CD4-positive, CD25-positive, alpha-beta regulatory T cell (primary cell): ENCODE results near the gene APOBEC3A. TPM values are rescaled to one million over a fixed set of nuclear protein-coding genes. Genes with fewer than 3 reads are reported as not detected.
"Not testable (repeated sequence)": the region's sequence is repeated elsewhere in the genome, so short reads cannot be mapped to it uniquely, and the experiment has no call there.

Source experiments
- ATAC-seq, 2 donors: fragments of 150-1000 bp; cut with Tn5 transposase; one replicate each; pipeline ENCODE4 v1.10.0; 2021; ENCODE audit warnings: low read depth in 2 of 2, moderate number of reproducible peaks in 2 of 2, moderate library complexity in 1 of 2
- DNase-seq, 3 donors: peaks; one replicate each; pipeline versions ENCODE4 v3.0.0 to v3.0.0-alpha.2; 2012 to 2022; ENCODE audit warnings: mixed read lengths in 1 of 3
- H3K27ac ChIP-seq: one replicate; pipeline ENCODE4 v1.7.0; 2013; ENCODE audit warnings: mild to moderate bottlenecking, low read length; ENCODE audit not compliant: insufficient read depth, poor library complexity, severe bottlenecking
- H3K27me3 ChIP-seq: one replicate; pipeline ENCODE4 v1.7.0; 2013; ENCODE audit warnings: low read length; ENCODE audit not compliant: control insufficient read depth, insufficient read depth
- H3K36me3 ChIP-seq: one replicate; pipeline ENCODE4 v1.7.0; 2013; ENCODE audit warnings: mild to moderate bottlenecking, low read length, moderate library complexity; ENCODE audit not compliant: control insufficient read depth, insufficient read depth
- H3K4me1 ChIP-seq: 2 replicates; pipeline ENCODE4 v1.7.0; 2013; ENCODE audit warnings: mild to moderate bottlenecking, low read length; ENCODE audit not compliant: insufficient read depth, control insufficient read depth, poor library complexity, severe bottlenecking
- H3K4me3 ChIP-seq: one replicate; pipeline ENCODE4 v1.7.0; 2013; ENCODE audit warnings: low read depth, mild to moderate bottlenecking, low read length, moderate library complexity
- H3K9me3 ChIP-seq, 2 experiments: 1 replicate in 1 of 2; 2 replicates in 1 of 2; pipeline ENCODE4 v1.7.0; 2013; ENCODE audit warnings: low read length in 2 of 2, mild to moderate bottlenecking in 1 of 2, moderate library complexity in 1 of 2; ENCODE audit not compliant: control insufficient read depth in 2 of 2
- H3K27ac Mint-ChIP-seq, 3 donors: one replicate each; pipeline ENCODE4 v1.8.0; 2020 to 2022; ENCODE audit warnings: mild to moderate bottlenecking in 3 of 3, mixed read lengths in 3 of 3, moderate library complexity in 2 of 3
- H3K27me3 Mint-ChIP-seq: one replicate; pipeline ENCODE4 v1.8.0; 2022; ENCODE audit warnings: mild to moderate bottlenecking, mixed read lengths
- H3K36me3 Mint-ChIP-seq: one replicate; pipeline ENCODE4 v1.8.0; 2020; ENCODE audit warnings: mixed read lengths
- H3K4me1 Mint-ChIP-seq, 4 donors: one replicate each; pipeline ENCODE4 v1.8.0; 2020 to 2022; ENCODE audit warnings: mixed read lengths in 4 of 4, mild to moderate bottlenecking in 1 of 4
- H3K4me3 Mint-ChIP-seq, 4 donors: one replicate each; pipeline ENCODE4 v1.8.0; 2020 to 2022; ENCODE audit warnings: mild to moderate bottlenecking in 4 of 4, mixed read lengths in 4 of 4, moderate library complexity in 3 of 4
- H3K9me3 Mint-ChIP-seq, 7 donors: one replicate each; pipeline ENCODE4 v1.8.0; 2020 to 2022; ENCODE audit warnings: mixed read lengths in 7 of 7, mild to moderate bottlenecking in 3 of 7, moderate library complexity in 2 of 7
- polyA plus RNA-seq, 4 donors: library from polyadenylated mRNA; unstranded; fragments of 300-500 nt; fragmentation: Illumina TruSeq; gene quantifications; one replicate each; pipeline ENCODE4 v1.2.3, GENCODE V29; 2021
- total RNA-seq: library from RNA; stranded (reverse); gene quantifications from one replicate; pipeline ENCODE4 v1.2.3, GENCODE V29; 2022

APOBEC3A gene
- total and polyA plus RNA-seq, 5 donors from 2014 or later: 0.29 TPM; not detected in 4

DNA sequence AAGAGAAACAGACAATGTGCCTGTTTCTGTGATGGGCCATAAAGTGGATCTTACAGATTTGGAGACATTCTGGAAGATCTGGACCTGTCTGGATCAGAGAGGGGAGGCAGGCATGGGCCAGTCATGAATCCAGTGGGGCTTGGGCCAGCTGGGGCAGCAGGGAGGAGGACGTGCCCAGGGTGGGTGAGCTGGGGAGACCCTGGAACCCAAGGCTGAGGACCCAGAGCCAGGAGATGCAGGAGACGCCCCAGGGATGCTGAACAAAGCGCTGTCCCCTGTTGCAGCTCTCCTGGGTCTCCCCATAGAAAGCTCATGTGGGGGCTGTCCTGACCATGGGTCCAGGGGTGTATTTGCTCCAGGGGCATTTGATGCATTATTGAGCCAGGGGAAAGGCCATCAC, 1.5 kb upstream of the APOBEC3A start:
- peak overlapping the region in 1 of 3 donors; percentile 14 for H3K27ac Mint-ChIP-seq
- H3K36me3 Mint-ChIP-seq: no peaks in the 10 kb centered on the region
- Histone ChIP-seq H3K4me3 (no peak overlapping the region), H3K27me3 (no peaks in the 10 kb centered on the region), H3K9me3 (no peaks in the 10 kb centered on the region), H3K27ac (no peak overlapping the region), H3K4me1 (peaks cover 8% of the 10 kb centered on the region), H3K36me3 (no peaks in the 10 kb centered on the region)
- peaks cover 0 to 4% (median 2%) of the 10 kb centered on the region in 4 donors for H3K4me1 Mint-ChIP-seq
- H3K27me3 Mint-ChIP-seq: peaks cover 5% of the 10 kb centered on the region
- no peak overlapping the region for H3K4me3 Mint-ChIP-seq
- H3K9me3 Mint-ChIP-seq: no peaks in the 10 kb centered on the region
- ATAC-seq (no peak), DNase-seq (no peak)

DNA sequence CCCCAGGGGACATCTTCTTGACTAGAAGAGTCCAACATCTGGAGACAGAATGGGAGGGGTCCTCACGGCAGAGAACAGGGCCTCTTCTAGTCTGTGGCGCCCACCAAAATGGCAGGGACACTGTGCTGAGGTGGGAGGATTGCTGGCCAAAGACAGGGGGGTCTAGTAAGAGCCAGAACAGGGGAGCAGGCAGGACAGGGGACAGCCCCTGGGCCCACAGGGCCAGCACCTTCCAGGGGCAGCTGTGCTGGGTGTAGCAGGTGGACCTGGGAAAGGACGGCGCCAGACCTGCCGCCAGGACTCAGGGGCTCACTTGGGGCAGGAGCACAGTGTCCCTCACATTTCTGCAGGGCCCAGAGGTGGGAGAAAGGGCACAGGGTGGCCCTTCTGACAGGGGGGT, 858 bp upstream of the APOBEC3A start:
- H3K36me3 ChIP-seq: no peaks in the 10 kb centered on the region
- no peak overlapping the region for H3K4me3 Mint-ChIP-seq
- no peak overlapping the region for H3K27ac ChIP-seq
- H3K27me3 Mint-ChIP-seq: peaks cover 5% of the 10 kb centered on the region
- no peaks in the 10 kb centered on the region for H3K36me3 Mint-ChIP-seq
- peaks cover 0 to 4% (median 2%) of the 10 kb centered on the region in 4 donors for H3K4me1 Mint-ChIP-seq
- DNase-seq: no peak
- H3K9me3 ChIP-seq: no peaks in the 10 kb centered on the region
- H3K27ac Mint-ChIP-seq: peak overlapping the region in 1 of 3 donors; percentile 69
- peaks cover 8% of the 10 kb centered on the region for H3K4me1 ChIP-seq
- no peaks in the 10 kb centered on the region for H3K27me3 ChIP-seq
- H3K4me3 ChIP-seq: no peak overlapping the region
- H3K9me3 Mint-ChIP-seq: no peaks in the 10 kb centered on the region
- no peak for ATAC-seq

DNA sequence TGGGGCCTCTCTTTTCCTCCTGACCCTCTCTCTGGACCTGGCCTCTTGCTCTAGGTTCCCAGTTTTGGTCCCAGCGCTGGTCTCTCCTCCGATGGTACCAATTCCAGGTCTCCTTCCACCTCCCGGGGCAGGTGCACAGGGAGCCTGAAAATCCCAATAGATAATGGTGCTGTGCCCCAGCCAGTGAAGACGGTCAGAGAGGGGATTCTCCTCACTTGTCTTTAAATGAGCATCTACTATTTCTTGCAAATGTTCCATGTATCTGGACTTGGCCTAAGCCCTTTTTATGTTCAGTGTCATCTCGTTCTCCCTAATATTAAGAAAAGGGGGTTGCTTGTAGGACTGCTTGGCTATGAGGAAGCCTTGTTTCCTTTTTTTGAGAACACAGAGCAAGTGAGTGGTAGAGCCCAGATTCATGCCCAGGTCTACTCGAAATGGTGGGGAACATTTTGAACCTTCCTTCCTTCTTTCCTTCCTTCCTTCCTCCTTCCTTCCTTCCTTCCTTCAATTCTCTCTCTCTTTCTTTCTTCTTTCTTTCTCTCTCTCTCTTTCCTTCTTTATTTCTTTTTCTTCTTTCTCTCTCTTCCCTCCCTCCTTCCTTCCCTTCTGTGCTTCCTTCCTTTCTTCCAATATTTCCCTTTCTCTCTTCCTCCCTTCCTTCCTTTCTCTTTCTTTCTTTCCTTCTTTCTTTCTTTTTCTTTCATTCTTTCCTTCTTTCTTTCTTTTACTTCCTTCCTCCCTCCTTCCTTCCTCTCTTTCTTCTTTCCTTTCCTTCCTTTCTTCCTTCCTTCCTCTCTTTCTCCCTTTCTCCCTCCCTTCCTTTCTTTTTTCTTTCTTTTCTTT, 620 bp downstream of the APOBEC3A start:
- H3K27ac Mint-ChIP-seq: no peak overlapping the region
- peaks cover 5% of the 10 kb centered on the region for H3K27me3 Mint-ChIP-seq
- Histone ChIP-seq H3K27ac (no peak overlapping the region), H3K9me3 (no peaks in the 10 kb centered on the region), H3K4me3 (no peak overlapping the region), H3K36me3 (no peaks in the 10 kb centered on the region), H3K4me1 (peaks cover 8% of the 10 kb centered on the region), H3K27me3 (no peaks in the 10 kb centered on the region)
- H3K9me3 Mint-ChIP-seq: no peaks in the 10 kb centered on the region
- peaks cover 0 to 4% (median 2%) of the 10 kb centered on the region in 4 donors for H3K4me1 Mint-ChIP-seq
- no peak for DNase-seq
- no peak for ATAC-seq
- no peaks in the 10 kb centered on the region for H3K36me3 Mint-ChIP-seq
- H3K4me3 Mint-ChIP-seq: no peak overlapping the region

DNA sequence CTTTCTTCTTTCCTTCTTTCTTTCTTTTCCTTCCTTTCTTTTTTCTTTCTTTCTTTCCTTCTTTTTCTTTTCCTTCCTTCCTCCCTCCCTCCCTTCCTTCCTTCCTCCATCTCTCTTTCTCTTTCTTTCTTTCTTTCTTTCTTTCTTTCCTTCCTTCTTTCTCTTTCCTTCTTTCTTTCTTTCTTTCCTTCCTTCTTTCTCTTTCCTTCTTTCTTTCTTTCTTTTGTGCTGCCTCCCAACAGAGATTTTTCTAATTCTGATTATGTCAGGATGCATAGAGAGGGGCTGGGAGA, 1.2 kb downstream of the APOBEC3A start:
- H3K9me3 Mint-ChIP-seq, H3K4me3 Mint-ChIP-seq, H3K4me1 Mint-ChIP-seq, DNase-seq, H3K36me3 Mint-ChIP-seq, H3K9me3 ChIP-seq, ATAC-seq, H3K27ac ChIP-seq, H3K4me3 ChIP-seq, H3K27me3 Mint-ChIP-seq, H3K4me1 ChIP-seq, H3K27ac Mint-ChIP-seq, H3K36me3 ChIP-seq, H3K27me3 ChIP-seq: not testable (repeated sequence)

DNA sequence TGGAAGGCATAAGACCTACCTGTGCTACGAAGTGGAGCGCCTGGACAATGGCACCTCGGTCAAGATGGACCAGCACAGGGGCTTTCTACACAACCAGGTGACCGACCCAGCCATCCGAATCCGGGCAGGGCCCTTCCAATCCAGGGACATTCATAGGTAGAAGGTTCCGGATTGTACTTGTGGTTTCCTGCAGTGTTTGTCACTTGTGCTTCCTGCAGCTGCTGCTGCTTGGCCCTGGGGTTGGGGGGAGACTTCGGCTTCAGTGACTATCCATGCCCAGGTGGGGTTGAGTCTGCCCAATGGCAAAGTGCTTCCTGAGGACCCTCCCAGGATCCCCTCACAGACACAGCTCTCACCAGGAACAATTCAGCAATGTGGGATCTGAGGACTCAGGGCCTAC, 2.2 kb downstream of the APOBEC3A start:
- Histone ChIP-seq H3K4me3 (no peak overlapping the region), H3K4me1 (no peaks in the 10 kb centered on the region), H3K9me3 (no peaks in the 10 kb centered on the region), H3K27ac (no peak overlapping the region), H3K36me3 (no peaks in the 10 kb centered on the region), H3K27me3 (no peaks in the 10 kb centered on the region)
- peaks cover 0 to 3% (median 1%) of the 10 kb centered on the region in 4 donors for H3K4me1 Mint-ChIP-seq
- ATAC-seq: no peak
- no peak for DNase-seq
- peaks cover 5% of the 10 kb centered on the region for H3K27me3 Mint-ChIP-seq
- H3K4me3 Mint-ChIP-seq: no peak overlapping the region
- no peak overlapping the region for H3K27ac Mint-ChIP-seq
- no peaks in the 10 kb centered on the region for H3K36me3 Mint-ChIP-seq
- H3K9me3 Mint-ChIP-seq: no peaks in the 10 kb centered on the region

DNA sequence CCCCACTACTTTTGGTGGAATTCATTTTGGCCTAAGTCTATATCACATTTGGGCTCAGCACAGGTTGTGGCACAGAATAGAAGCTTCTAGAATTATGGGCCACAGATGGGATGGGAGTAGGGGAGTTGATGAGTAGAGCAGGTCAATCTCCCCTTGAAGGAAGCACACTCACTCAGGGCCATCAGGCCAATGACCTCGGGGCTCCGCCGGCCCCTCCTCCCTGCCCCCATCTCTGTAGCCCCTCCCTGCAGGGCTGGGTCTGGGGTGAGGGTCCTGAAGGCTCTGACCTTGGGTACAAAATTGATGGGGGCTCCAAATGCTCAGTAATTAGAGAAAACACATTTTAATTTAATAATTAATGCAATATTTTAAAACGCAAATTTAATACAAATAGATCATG, 3.3 kb downstream of the APOBEC3A start:
- H3K27me3 ChIP-seq, H3K9me3 Mint-ChIP-seq, H3K4me1 Mint-ChIP-seq, H3K4me1 ChIP-seq, H3K9me3 ChIP-seq, H3K36me3 ChIP-seq, H3K27me3 Mint-ChIP-seq, H3K4me3 ChIP-seq, DNase-seq, ATAC-seq, H3K36me3 Mint-ChIP-seq, H3K27ac ChIP-seq, H3K27ac Mint-ChIP-seq, H3K4me3 Mint-ChIP-seq: not testable (repeated sequence)

DNA sequence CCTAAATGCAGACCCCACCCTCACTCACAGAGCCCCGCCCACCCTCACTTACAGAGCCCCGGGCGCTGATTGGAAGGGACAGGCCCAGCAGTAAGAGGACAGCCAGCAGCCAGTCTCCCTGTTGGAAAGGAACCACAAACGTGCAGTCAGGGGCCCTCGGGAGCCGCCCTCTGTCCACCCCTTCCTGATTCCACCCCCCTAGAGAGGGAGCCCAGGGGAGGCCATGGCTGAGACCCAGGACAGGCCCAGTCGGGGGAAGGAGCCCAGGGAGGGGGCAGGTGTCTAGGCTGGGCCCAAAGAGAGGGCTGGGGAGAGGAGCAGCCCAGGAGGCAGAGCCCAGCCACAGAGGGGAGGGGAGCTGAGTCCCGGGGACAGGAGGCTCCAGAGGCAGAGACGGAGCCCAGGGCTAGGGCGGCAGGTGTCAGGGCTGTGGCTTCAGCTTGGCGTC, 5.9 kb downstream of the APOBEC3A start:
- not testable (repeated sequence) for H3K36me3 ChIP-seq, H3K27me3 Mint-ChIP-seq, H3K36me3 Mint-ChIP-seq, H3K27ac Mint-ChIP-seq, H3K4me1 ChIP-seq, H3K9me3 Mint-ChIP-seq, H3K4me3 ChIP-seq, H3K27me3 ChIP-seq, ATAC-seq, DNase-seq, H3K4me1 Mint-ChIP-seq, H3K4me3 Mint-ChIP-seq, H3K27ac ChIP-seq, H3K9me3 ChIP-seq

DNA sequence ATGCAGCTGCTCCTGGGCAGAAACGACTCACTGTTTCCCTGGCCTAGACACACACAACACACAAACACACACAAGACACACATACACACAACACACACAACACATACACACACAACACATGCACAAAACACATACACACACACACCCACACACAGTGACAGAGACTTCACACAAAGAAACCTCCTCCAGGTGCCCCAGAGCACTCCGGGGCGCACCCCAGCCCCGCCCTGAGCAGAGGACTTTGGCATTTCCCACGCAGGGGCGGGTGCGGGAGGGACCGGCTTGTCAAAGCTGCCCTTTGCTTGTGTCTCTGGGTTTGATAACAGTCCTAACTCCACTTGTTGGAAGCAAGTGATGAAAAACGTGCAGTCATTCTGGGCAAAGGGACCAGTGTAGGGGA, 6.5 kb downstream of the APOBEC3A start:
- ATAC-seq (no peak), DNase-seq (no peak)
- H3K9me3 Mint-ChIP-seq: no peaks in the 10 kb centered on the region
- no peaks in the 10 kb centered on the region for H3K27me3 ChIP-seq
- H3K36me3 ChIP-seq: no peaks in the 10 kb centered on the region
- peaks cover 9% of the 10 kb centered on the region for H3K27me3 Mint-ChIP-seq
- no peak overlapping the region for H3K27ac ChIP-seq
- H3K9me3 ChIP-seq: no peaks in the 10 kb centered on the region
- H3K4me1 Mint-ChIP-seq: peaks cover 0 to 3% (median 1%) of the 10 kb centered on the region in 4 donors
- H3K4me3 ChIP-seq: no peak overlapping the region
- no peak overlapping the region for H3K4me3 Mint-ChIP-seq
- H3K36me3 Mint-ChIP-seq: no peaks in the 10 kb centered on the region
- H3K27ac Mint-ChIP-seq: no peak overlapping the region
- H3K4me1 ChIP-seq: no peaks in the 10 kb centered on the region
